NB4 (cell line): ENCODE measurements around the gene HLA-E.

Source experiments
- MYC ChIP-seq: IDR thresholded peaks from 2 replicates; pipeline ENCODE4 v1.6.1; 2011; ENCODE audit warnings: low read depth, low read length
- POLR2A ChIP-seq: IDR thresholded peaks from 2 replicates; pipeline ENCODE4 v1.6.1; 2011; ENCODE audit warnings: mild to moderate bottlenecking; ENCODE audit not compliant: insufficient read length; ENCODE audit errors: extremely low read depth
- TF ChIP-seq, protein P1 (sequence below): IDR thresholded peaks from one replicate; pipeline ENCODE4 v1.5.1; 2012; ENCODE audit warnings: low read depth, low read length
- TF ChIP-seq, protein P2 (sequence below): IDR thresholded peaks from 2 replicates; pipeline ENCODE4 v1.6.1; 2011; ENCODE audit warnings: low read depth, low read length

DNA sequence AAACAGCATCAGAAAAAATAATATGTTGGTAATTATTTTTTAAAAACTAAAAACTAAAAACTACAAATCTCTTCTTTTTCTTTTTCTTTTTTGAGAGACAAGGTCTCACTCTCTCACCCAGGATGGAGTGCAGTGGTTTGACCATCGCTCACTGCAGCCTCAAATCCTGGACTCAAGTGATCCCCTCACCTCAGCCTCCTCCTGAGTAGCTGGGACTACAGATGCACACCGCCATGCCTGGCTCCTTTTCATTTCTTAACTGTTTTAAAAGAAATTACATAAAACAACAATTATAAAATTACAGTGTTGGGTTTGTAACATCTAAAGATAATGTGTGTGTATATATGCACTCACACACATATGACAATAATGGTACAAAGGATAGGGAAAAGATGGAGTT is 24.1 kb downstream of the HLA-E start:
- TF ChIP-seq, protein P1, sequence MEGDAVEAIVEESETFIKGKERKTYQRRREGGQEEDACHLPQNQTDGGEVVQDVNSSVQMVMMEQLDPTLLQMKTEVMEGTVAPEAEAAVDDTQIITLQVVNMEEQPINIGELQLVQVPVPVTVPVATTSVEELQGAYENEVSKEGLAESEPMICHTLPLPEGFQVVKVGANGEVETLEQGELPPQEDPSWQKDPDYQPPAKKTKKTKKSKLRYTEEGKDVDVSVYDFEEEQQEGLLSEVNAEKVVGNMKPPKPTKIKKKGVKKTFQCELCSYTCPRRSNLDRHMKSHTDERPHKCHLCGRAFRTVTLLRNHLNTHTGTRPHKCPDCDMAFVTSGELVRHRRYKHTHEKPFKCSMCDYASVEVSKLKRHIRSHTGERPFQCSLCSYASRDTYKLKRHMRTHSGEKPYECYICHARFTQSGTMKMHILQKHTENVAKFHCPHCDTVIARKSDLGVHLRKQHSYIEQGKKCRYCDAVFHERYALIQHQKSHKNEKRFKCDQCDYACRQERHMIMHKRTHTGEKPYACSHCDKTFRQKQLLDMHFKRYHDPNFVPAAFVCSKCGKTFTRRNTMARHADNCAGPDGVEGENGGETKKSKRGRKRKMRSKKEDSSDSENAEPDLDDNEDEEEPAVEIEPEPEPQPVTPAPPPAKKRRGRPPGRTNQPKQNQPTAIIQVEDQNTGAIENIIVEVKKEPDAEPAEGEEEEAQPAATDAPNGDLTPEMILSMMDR = no peak
- TF ChIP-seq POLR2A = no peak
- TF ChIP-seq, protein P2, sequence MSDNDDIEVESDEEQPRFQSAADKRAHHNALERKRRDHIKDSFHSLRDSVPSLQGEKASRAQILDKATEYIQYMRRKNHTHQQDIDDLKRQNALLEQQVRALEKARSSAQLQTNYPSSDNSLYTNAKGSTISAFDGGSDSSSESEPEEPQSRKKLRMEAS = no peak
- TF ChIP-seq MYC = no peak
